PC-3 (cell line): ENCODE data around the gene DOK5. TPM values are rescaled to one million over a fixed set of nuclear protein-coding genes. Genes with fewer than 3 reads are reported as not detected.

Experiments
- ATAC-seq: fragments of 200-7000 bp; cut with Tn5 transposase; 2 replicates; pipeline ENCODE4 v1.9.1; 2020; ENCODE audit warnings: mild to moderate bottlenecking, moderate library complexity
- BruUV-seq: library from RNA; stranded (reverse); fragments of 400-500 nt; replicated peaks from 2 replicates; lab custom pipeline; 2021; lab: Mats Ljungman, UMichigan
- CTCF ChIA-PET: fragments of 300-600 bp; sonication (Branson Sonifier 250); formaldehyde crosslinking; loops from one replicate; lab custom pipeline; 2022; ENCODE audit warnings: antibody characterized with exemption; lab: Charles Lee
- POLR2A ChIA-PET: fragments of 300-600 bp; sonication (Branson Sonifier 250); formaldehyde crosslinking; loops from one replicate; lab custom pipeline; 2022; ENCODE audit warnings: antibody characterized with exemption; ENCODE audit not compliant: unreplicated experiment; lab: Charles Lee
- DNase-seq: peaks from one replicate; pipeline ENCODE4 v3.0.0-alpha.2; 2015
- H2AFZ ChIP-seq: fragments of 300-600 bp; sonication (generic); 2 replicates; pipeline ENCODE4 v1.6.0; 2016; ENCODE audit warnings: antibody characterized with exemption, low read length
- H3F3A ChIP-seq: fragments of 300-600 bp; sonication (generic); one replicate; pipeline ENCODE4 v1.6.0; 2017; ENCODE audit warnings: antibody characterized with exemption, low read length, control low read depth, mild to moderate bottlenecking; ENCODE audit not compliant: unreplicated experiment
- H3K27ac ChIP-seq: fragments of 300-600 bp; sonication (generic); 2 replicates; pipeline ENCODE4 v1.5.1; 2016; ENCODE audit warnings: mild to moderate bottlenecking, low read length
- H3K27me3 ChIP-seq: fragments of 300-600 bp; sonication (generic); 2 replicates; pipeline ENCODE4 v1.6.1; 2016; ENCODE audit warnings: low read length, mixed read lengths
- H3K36me3 ChIP-seq: fragments of 300-600 bp; sonication (generic); 2 replicates; pipeline ENCODE4 v1.6.1; 2016; ENCODE audit warnings: low read depth, mixed run types, low read length, mixed read lengths
- H3K4me1 ChIP-seq: fragments of 300-600 bp; sonication (generic); 2 replicates; pipeline ENCODE4 v1.5.1; 2016; ENCODE audit warnings: low read length; ENCODE audit not compliant: insufficient read depth
- H3K4me2 ChIP-seq: fragments of 300-600 bp; sonication (generic); 2 replicates; pipeline ENCODE4 v1.6.0; 2016; ENCODE audit warnings: low read length
- H3K4me3 ChIP-seq: fragments of 300-600 bp; sonication (generic); 2 replicates; pipeline ENCODE4 v1.5.1; 2016; ENCODE audit warnings: mild to moderate bottlenecking, low read length, mixed read lengths
- H3K79me2 ChIP-seq: fragments of 300-600 bp; sonication (generic); 2 replicates; pipeline ENCODE4 v1.6.1; 2017; ENCODE audit warnings: low read length, mixed read lengths
- H3K9ac ChIP-seq: fragments of 300-600 bp; sonication (generic); 2 replicates; pipeline ENCODE4 v1.6.0; 2016; ENCODE audit warnings: mild to moderate bottlenecking, low read length
- H3K9me2 ChIP-seq: fragments of 300-600 bp; sonication (generic); replicated peaks from 2 replicates; pipeline ENCODE4 v1.6.1; 2016; ENCODE audit warnings: mixed run types, low read length, mixed read lengths
- H3K9me3 ChIP-seq: fragments of 300-600 bp; sonication (generic); 2 replicates; pipeline ENCODE4 v1.6.1; 2016; ENCODE audit warnings: low read length, mixed read lengths
- H4K20me1 ChIP-seq: fragments of 300-600 bp; sonication (generic); 2 replicates; pipeline ENCODE4 v1.6.1; 2016; ENCODE audit warnings: low read length, mixed read lengths
- EZH2 ChIP-seq: fragments of 300-600 bp; sonication (generic); IDR thresholded peaks from one replicate; pipeline ENCODE4 v1.6.1; 2017; ENCODE audit warnings: antibody characterized with exemption, mild to moderate bottlenecking, low read length; ENCODE audit not compliant: unreplicated experiment
- EZH2phosphoT487 ChIP-seq: fragments of 300-600 bp; sonication (generic); IDR thresholded peaks from 2 replicates; pipeline ENCODE4 v1.6.1; 2018; ENCODE audit warnings: mild to moderate bottlenecking, antibody characterized with exemption, low read length, borderline replicate concordance
- intact Hi-C: fragments of 100-400 bp; cut with micrococcal nuclease; formaldehyde crosslinking; loops from 2 replicates; pipeline ENCODE4 v1.9.0; 2023
- total RNA-seq: library from RNA; depleted of rRNA; stranded (reverse); fragments of >200 nt; gene quantifications from 2 replicates; pipeline ENCODE4 v1.2.3, GENCODE V29; 2014
- TF ChIP-seq, protein P1 (sequence below): fragments of 300-600 bp; sonication (generic); conservative IDR thresholded peaks from 2 replicates; pipeline ENCODE4 v1.5.1; 2017; ENCODE audit warnings: antibody characterized with exemption, low read depth, mild to moderate bottlenecking, low read length

DOK5 gene
- total RNA-seq, 1 experiment from 2014 or later: not detected

DNA sequence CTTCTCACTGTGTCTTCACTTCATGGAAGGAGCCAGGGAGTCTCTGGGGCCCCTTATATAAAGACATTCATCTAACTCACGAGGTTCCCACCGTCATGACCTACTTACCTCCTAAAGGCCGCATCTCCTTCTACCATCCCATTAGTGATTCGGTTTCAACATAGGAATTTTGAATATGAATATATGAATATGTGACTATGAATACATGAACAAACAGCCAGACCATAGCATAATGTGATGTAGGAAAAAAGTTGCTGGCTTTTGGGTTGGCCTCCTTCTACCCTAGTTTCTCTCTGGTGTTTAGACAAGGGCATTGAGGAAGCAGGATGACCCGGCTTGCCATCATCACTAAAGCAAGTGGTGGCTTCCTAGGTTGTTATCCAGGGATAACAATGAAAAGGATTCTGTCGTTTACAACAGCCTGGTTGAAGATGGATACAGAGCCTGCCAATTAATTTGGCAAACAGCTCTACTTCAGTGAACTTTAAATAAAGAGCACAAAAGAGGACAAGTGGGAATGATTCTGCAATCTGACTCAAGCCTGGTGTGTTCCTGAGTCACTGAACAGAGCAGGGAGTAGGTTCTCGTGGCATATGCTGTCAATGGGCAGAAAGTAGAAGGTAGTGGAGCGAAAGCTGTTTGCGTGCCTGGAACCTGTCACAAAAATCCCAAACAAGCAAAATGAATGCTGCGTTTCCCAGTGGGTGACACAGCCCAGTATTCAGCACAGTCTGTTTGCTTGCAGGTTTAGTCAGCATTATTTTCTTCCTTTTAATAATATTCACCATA is 44.0 kb upstream of the DOK5 start:
- Histone ChIP-seq H3K79me2 (no peaks in the 10 kb centered on the region), H3K9me3 (no peaks in the 10 kb centered on the region), H3K9me2 (no peaks in the 10 kb centered on the region), H3F3A (no peaks in the 10 kb centered on the region), H3K4me2 (no peak overlapping the region), H2AFZ (no peak overlapping the region), H3K4me3 (no peak overlapping the region), H4K20me1 (no peaks in the 10 kb centered on the region), H3K9ac (no peak overlapping the region), H3K36me3 (no peaks in the 10 kb centered on the region), H3K4me1 (no peaks in the 10 kb centered on the region), H3K27me3 (peaks cover 20% of the 10 kb centered on the region; the same call in 1 of the 2 replicates), H3K27ac (no peak overlapping the region)
- DNase-seq (no peak), ATAC-seq (no peak)
- TF ChIP-seq EZH2 (no peak), EZH2phosphoT487 (no peak)
- TF ChIP-seq, protein P1, sequence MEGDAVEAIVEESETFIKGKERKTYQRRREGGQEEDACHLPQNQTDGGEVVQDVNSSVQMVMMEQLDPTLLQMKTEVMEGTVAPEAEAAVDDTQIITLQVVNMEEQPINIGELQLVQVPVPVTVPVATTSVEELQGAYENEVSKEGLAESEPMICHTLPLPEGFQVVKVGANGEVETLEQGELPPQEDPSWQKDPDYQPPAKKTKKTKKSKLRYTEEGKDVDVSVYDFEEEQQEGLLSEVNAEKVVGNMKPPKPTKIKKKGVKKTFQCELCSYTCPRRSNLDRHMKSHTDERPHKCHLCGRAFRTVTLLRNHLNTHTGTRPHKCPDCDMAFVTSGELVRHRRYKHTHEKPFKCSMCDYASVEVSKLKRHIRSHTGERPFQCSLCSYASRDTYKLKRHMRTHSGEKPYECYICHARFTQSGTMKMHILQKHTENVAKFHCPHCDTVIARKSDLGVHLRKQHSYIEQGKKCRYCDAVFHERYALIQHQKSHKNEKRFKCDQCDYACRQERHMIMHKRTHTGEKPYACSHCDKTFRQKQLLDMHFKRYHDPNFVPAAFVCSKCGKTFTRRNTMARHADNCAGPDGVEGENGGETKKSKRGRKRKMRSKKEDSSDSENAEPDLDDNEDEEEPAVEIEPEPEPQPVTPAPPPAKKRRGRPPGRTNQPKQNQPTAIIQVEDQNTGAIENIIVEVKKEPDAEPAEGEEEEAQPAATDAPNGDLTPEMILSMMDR: no peak
- CTCF ChIA-PET: no interaction called here
- no TSS peak for BruUV-seq
- intact Hi-C loops: no loop called here
- POLR2A ChIA-PET: no interaction called here

GRCh38 chr20:54432966-54433365 is 42.4 kb upstream of the DOK5 start:
- no peak for ATAC-seq
- Histone ChIP-seq H3K36me3 (no peaks in the 10 kb centered on the region), H3K4me2 (no peak overlapping the region), H3F3A (no peaks in the 10 kb centered on the region), H3K4me3 (no peak overlapping the region), H3K27ac (no peak overlapping the region), H3K4me1 (no peaks in the 10 kb centered on the region), H3K27me3 (peaks cover 20% of the 10 kb centered on the region; the same call in 1 of the 2 replicates), H4K20me1 (no peaks in the 10 kb centered on the region), H2AFZ (no peak overlapping the region), H3K79me2 (no peaks in the 10 kb centered on the region), H3K9me2 (no peaks in the 10 kb centered on the region), H3K9ac (no peak overlapping the region), H3K9me3 (no peaks in the 10 kb centered on the region)
- no peak for DNase-seq
- BruUV-seq: no TSS peak
- TF ChIP-seq EZH2phosphoT487: no peak
- TF ChIP-seq, protein P1: no peak
- TF ChIP-seq EZH2: no peak
- intact Hi-C loops: no loop called here
- ChIA-PET POLR2A (no interaction called here), CTCF (no interaction called here)

DNA sequence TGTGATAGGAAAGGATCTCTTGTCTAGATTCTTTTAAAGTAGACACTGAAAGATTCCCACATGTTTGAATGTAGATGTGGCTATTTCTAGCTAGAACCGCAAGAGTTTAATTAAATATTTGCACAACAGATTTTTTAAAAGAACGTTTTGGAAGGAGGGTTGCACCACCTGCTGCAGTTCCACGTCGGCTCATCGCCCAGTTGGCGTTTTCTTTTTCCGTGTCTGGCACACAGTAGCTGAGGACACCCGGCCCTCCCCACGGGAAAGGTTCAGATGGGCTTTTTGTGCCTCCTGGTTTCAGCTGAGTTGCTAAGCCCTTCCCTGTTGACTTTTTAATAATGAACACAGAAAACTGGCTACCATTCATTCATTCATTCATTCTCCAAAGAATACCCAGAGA is 41.8 kb upstream of the DOK5 start:
- CTCF ChIA-PET: no interaction called here

More for the DNA sequence above, 41.8 kb upstream of the DOK5 start:
- DNase-seq (no peak), ATAC-seq (no peak)
- Histone ChIP-seq H3K36me3 (no peaks in the 10 kb centered on the region), H3K9me2 (no peaks in the 10 kb centered on the region), H3K4me1 (no peaks in the 10 kb centered on the region), H3K4me3 (no peak overlapping the region), H3K27ac (no peak overlapping the region), H2AFZ (no peak overlapping the region), H4K20me1 (no peaks in the 10 kb centered on the region), H3K27me3 (peaks cover 20% of the 10 kb centered on the region; the same call in 1 of the 2 replicates), H3F3A (no peaks in the 10 kb centered on the region), H3K4me2 (no peak overlapping the region), H3K9me3 (no peaks in the 10 kb centered on the region), H3K9ac (no peak overlapping the region), H3K79me2 (no peaks in the 10 kb centered on the region)
- TF ChIP-seq, protein P1: no peak
- TF ChIP-seq EZH2: no peak
- no peak for TF ChIP-seq EZH2phosphoT487
- BruUV-seq: no TSS peak
- intact Hi-C loops: no loop called here
- POLR2A ChIA-PET: no interaction called here
